GM12878 (cell line): ENCODE results near the gene PAQR8.

Experiments used
- BCL3 ChIP-seq: IDR thresholded peaks from 2 replicates; pipeline ENCODE4 v1.6.1; 2011; ENCODE audit warnings: borderline replicate concordance, low read depth, mild to moderate bottlenecking, moderate library complexity, low read length; ENCODE audit not compliant: insufficient read depth, poor library complexity, severe bottlenecking
- BMI1 ChIP-seq: fragments of 450-650 bp; IDR thresholded peaks from 2 replicates; pipeline ENCODE4 v1.6.1; 2016; ENCODE audit warnings: mild to moderate bottlenecking, moderate library complexity, borderline replicate concordance
- CREB1 ChIP-seq: IDR thresholded peaks from 2 replicates; pipeline ENCODE4 v1.6.1; 2012; ENCODE audit warnings: low read depth, mild to moderate bottlenecking, inconsistent platforms
- CTCF ChIP-seq, 3 experiments: IDR thresholded peaks in 2 of 3; conservative IDR thresholded peaks in 1 of 3; 2 replicates each; pipeline ENCODE4 v1.5.1; 2011; ENCODE audit warnings: low read depth in 3 of 3, low read length in 3 of 3, mild to moderate bottlenecking in 3 of 3, control low read depth in 2 of 3, moderate library complexity in 2 of 3, inconsistent platforms in 1 of 3, mixed read lengths in 1 of 3; ENCODE audit not compliant: control insufficient read depth in 2 of 3, insufficient read depth in 1 of 3; ENCODE audit errors: extremely low read depth in 1 of 3
- MEF2A ChIP-seq: IDR thresholded peaks from 2 replicates; pipeline ENCODE4 v1.6.1; 2011; ENCODE audit warnings: low read depth, mild to moderate bottlenecking, low read length, moderate library complexity; ENCODE audit not compliant: insufficient read depth
- MTA2 ChIP-seq: fragments of 450-650 bp; IDR thresholded peaks from 2 replicates; pipeline ENCODE4 v1.6.1; 2016; ENCODE audit warnings: low read depth, mild to moderate bottlenecking, moderate library complexity
- MXI1 ChIP-seq: fragments of 150-350 bp; IDR thresholded peaks from 2 replicates; pipeline ENCODE4 v1.6.1; 2011; ENCODE audit warnings: low read depth, mild to moderate bottlenecking, inconsistent platforms, low read length, improper control_type of control experiment
- NRF1 ChIP-seq: conservative IDR thresholded peaks from 2 replicates; pipeline ENCODE4 v1.6.1; 2011; ENCODE audit warnings: mild to moderate bottlenecking, low read depth, low read length, improper control_type of control experiment
- POLR2AphosphoS5 ChIP-seq: IDR thresholded peaks from 2 replicates; pipeline ENCODE4 v1.6.1; 2011; ENCODE audit warnings: mild to moderate bottlenecking, low read length, inconsistent platforms
- REST ChIP-seq: IDR thresholded peaks from 2 replicates; pipeline ENCODE4 v1.6.1; 2012; ENCODE audit warnings: mild to moderate bottlenecking, low read depth, low read length
- RFX5 ChIP-seq: IDR thresholded peaks from 2 replicates; pipeline ENCODE4 v1.6.1; 2011; ENCODE audit warnings: low read depth, low read length, improper control_type of control experiment
- TCF12 ChIP-seq: IDR thresholded peaks from 2 replicates; pipeline ENCODE4 v1.6.1; 2011; ENCODE audit warnings: low read depth, mild to moderate bottlenecking, low read length
- ZNF274 ChIP-seq: IDR thresholded peaks from one replicate; pipeline ENCODE4 v1.8.0; 2011; ENCODE audit not compliant: insufficient read length, insufficient read depth

GRCh38 chr6:52415917-52416628 lies 54.1 kb downstream of the PAQR8 start:
- TF ChIP-seq POLR2AphosphoS5 (no peak), NRF1 (no peak), TCF12 (no peak), BCL3 (no peak), CTCF (IDR thresholded peaks at IDR 0.05 in 2 of 3, conservative IDR thresholded peaks at IDR 0.05 in 1 of 3; ENCODE audit: control insufficient read depth in 2 of 3, extremely low read depth in 1 of 3, insufficient read depth in 1 of 3, low read depth in 3 of 3, low read length in 3 of 3) (no peak), MEF2A (no peak), RFX5 (no peak), REST (no peak), ZNF274 (no peak), BMI1 (no peak), CREB1 (no peak), MXI1 (no peak), MTA2 (no peak)
